Renal cortex interstitium (tissue), 11 donors: ENCODE results near the gene RPS14. TPM values are rescaled to one million over a fixed set of nuclear protein-coding genes. Genes with fewer than 3 reads are reported as not detected.
"Not testable (repeated sequence)": the region's sequence is repeated elsewhere in the genome, so short reads cannot be mapped to it uniquely, and the experiment has no call there.

Source experiments
- DNase-seq, 11 donors: peaks; one replicate each; pipeline ENCODE4 v3.0.0-alpha.2; 2013; ENCODE audit warnings: low read depth in 9 of 11, low spot score in 4 of 11; ENCODE audit errors: extremely low read depth in 1 of 11
- polyA plus RNA-seq, 3 donors: library from polyadenylated mRNA; unstranded; fragments of 120-200 nt; gene quantifications; one replicate each; pipeline ENCODE4 v1.2.1, GENCODE V29; 2013; ENCODE audit not compliant: insufficient read length in 3 of 3

Gene RPS14
- polyA plus RNA-seq, 3 donors = 1,682 to 2,258 (median 2,070) TPM

GRCh38 chr5:150438873-150439546 lies 10.5 kb downstream of the RPS14 start:
- no peak for DNase-seq

- peak in 10 of 11 donors; percentile 62 to 80 (median 70) for DNase-seq
Observed at GRCh38 chr5:150436141-150436680, 13.3 kb downstream of the RPS14 start.

- no peak for DNase-seq
Observed at GRCh38 chr5:150434464-150434863, 15.1 kb downstream of the RPS14 start.

- no peak for DNase-seq
Observed at GRCh38 chr5:150431574-150431973, 18.0 kb downstream of the RPS14 start.

- no peak for DNase-seq
Observed at GRCh38 chr5:150431048-150431447, 18.5 kb downstream of the RPS14 start.

- no peak for DNase-seq
Observed at GRCh38 chr5:150429410-150429873, 20.1 kb downstream of the RPS14 start.

GRCh38 chr5:150428978-150429377 lies 20.6 kb downstream of the RPS14 start:
- DNase-seq = no peak

GRCh38 chr5:150428106-150428876 lies 21.2 kb downstream of the RPS14 start:
- no peak for DNase-seq

GRCh38 chr5:150426165-150426564 lies 23.4 kb downstream of the RPS14 start:
- DNase-seq = not testable (repeated sequence)

- DNase-seq = no peak
Observed at GRCh38 chr5:150422758-150423157, 26.8 kb downstream of the RPS14 start.

- no peak for DNase-seq
Observed at GRCh38 chr5:150422075-150422474, 27.5 kb downstream of the RPS14 start.

GRCh38 chr5:150419630-150420270 lies 29.8 kb downstream of the RPS14 start:
- no peak for DNase-seq

- DNase-seq = not testable (repeated sequence)
Observed at GRCh38 chr5:150413902-150414790, 35.4 kb downstream of the RPS14 start.

- no peak for DNase-seq
Observed at GRCh38 chr5:150413176-150413901, 36.2 kb downstream of the RPS14 start.

- peak in 10 of 11 donors; percentile 55 to 82 (median 66) for DNase-seq
Observed at GRCh38 chr5:150412319-150413175, 37.0 kb downstream of the RPS14 start, which contains the start of gene CD74. Gene CD74, minus strand, starts transcription at chr5:150412910. Its CDS starts 161 bp downstream, at chr5:150412749.

GRCh38 chr5:150411245-150411979 lies 38.1 kb downstream of the RPS14 start:
- DNase-seq = no peak
